ENCODE data around the gene DIPK1B. TPM values are rescaled to one million over a fixed set of nuclear protein-coding genes. Genes with fewer than 3 reads are reported as not detected.
A peak's percentile ranks its signal among the peaks of the same experiment; 100 is the strongest.

The DIPK1B gene
- polyA plus RNA-seq, 3 donors = 27.0 to 41.9 (median 38.8) TPM

DNA sequence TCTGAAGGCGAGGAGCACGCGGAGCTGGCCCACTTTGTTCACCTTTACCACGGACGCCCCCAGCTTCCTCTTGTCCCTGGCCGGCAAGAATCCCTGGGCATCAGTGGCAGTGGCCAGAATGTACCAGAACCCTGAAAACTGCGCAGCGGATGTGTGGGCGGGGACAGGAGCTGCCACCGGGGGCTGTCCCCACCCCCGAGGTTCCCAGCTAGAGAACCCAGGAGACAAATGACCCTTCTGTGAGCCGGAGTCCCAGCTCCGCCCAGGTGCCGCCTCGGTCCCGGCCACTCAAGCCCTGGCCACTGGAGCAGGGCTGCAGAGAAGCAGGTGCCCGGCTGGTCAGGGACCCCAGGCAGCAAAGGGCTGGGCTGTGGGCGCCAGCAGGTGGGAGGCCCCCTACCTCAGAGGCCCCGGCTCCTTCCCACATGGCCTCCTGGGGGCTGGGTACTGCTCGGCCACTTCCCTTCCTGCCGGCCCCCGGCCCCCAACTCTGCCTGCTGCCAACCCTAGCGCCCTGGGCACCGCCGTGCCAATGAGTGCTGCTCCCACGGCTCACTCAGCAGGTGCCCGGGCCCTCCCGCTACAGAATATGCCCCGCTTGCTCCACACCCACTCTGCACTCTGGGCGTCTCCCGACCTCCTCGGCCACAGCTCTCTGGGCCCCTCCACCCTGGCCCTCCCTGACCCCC, 29.7 kb downstream of the DIPK1B start:
- DNase-seq (ENCODE audit: extremely low read depth in 1 of 11, low read depth in 9 of 11, low spot score in 4 of 11) = no peak

DNA sequence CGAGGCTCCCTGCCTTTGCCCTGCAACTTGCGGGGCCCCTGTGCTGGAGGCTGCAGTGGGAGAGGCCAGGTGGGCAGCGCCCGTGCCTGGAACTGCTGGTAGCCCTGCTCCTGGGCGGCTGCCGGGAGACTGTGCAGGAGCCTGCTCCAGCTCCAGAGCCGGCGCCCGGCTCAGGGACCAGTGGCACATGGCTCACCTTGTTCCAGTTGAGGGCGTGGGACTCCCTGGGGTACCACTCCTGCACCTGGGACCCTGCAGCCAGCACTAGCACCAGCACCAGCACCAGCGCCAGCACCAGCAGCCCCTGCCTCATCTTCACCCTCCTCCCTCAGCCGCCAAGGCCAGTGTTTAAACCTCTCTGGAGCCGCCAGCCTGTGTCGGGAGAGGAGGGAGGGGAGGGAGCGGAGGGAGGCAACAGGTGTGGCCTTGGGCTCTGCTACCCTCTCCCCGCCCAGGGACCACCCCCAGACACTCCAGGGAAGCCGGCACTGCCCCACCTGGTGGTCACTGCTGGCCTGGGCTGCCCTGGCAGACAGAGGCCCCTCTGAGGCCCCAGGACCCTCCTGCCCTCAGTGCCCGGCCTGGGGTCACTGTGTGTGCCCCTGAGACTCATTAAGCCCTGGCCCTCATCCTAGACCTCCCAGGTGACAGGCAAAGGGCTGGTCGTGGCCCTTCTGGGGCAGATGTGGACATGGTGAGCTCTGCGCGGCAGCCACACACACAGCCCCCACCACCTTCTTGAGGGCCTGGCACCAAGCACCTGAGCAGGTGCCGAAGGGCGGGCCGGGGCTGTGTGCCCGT, 30.4 kb downstream of the DIPK1B start, which contains the start of gene LCN10:
Gene LCN10 (minus strand): TSS at position 350 of the 801 bp plus-strand sequence. CDS start 37 bp downstream, at position 313.
- DNase-seq (ENCODE audit: extremely low read depth in 1 of 11, low read depth in 9 of 11, low spot score in 4 of 11) = peak in 2 of 11 donors; percentile 62 to 68

DNA sequence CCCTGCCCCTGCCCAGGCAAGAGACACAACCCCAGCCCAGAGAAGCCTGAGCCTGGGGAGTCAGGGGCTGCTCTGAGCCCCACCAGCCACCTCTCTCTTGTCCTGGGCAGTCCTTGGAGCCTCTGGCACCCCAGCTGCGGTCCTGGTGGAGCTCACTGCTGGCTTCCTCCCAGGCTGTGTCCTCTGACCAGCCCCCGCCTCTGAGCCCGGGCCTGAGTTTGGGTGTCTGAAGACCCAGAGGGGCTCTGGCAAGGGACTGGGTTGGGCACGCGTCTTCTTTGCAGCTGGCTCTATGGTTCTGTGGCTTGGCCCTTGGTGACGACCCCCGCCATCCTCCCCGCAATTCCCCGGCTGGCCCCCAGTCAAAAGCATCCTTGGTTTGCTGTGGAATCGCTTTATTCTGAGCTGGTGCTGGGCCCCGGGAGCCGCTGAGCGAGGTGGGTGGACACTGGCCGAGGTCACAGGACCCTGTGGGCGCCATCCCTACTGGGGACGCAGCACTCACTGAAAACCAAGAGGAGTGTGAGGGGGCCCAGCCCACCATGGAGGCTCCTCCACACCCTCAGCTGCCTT, 31.4 kb downstream of the DIPK1B start:
- DNase-seq (ENCODE audit: extremely low read depth in 1 of 11, low read depth in 9 of 11, low spot score in 4 of 11) = no peak

- no peak for DNase-seq (ENCODE audit: extremely low read depth in 1 of 11, low read depth in 9 of 11, low spot score in 4 of 11)
Observed at GRCh38 chr9:136744773-136745172, 32.4 kb downstream of the DIPK1B start.

DNA sequence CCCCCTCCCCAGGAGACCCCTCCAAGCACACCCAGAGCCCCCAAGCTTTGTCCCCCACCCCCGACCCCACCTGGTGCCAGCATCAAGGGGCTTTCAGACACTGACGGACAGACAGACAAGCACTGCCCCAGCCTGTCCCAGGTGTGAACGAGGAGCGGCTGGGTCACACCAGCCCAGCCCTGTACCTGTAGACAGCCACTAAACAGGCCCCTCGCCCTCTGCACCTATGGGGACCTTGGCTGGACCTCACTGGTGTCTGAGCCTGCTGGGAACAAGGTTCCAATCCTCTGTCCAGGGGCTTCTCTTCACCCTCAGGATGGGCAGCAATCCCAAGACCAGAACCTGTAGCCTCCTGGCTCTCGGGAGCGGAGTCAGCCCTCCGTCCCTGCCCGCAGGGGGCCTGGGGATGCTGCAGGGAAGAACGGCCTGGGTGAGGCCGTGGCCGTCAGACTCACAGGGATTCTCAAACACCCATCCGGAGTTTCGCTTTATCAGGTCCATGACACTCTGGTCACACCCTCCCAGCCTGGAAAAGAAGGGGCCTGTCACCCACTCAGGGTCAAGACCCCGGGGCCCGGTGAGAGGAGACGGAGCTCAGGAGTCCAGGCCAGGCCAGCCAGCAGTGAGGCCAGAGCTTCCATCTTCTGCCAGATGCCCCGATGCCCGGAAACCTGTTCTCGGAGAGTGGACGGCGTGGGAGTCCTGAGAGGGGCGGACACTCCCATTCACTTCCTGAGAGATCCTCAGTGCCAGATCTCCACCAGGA, 33.2 kb downstream of the DIPK1B start:
- DNase-seq (ENCODE audit: extremely low read depth in 1 of 11, low read depth in 9 of 11, low spot score in 4 of 11) = no peak

DNA sequence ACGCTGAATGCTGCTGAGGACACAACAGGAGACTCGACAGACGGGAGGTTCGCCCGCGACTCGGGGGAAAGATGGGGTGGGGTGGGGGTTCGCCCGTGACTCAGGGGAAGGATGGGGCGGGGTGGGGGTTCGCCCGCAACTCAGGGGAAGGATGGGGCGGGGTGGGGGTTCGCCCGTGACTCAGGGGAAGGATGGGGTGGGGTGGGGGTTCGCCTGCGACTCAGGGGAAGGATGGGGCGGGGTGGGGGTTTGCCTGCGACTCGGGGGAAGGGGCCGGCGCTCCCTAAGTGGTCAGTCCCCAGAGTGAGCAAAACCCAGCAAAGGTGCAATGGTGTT, 33.8 kb downstream of the DIPK1B start:
- no peak for DNase-seq (ENCODE audit: extremely low read depth in 1 of 11, low read depth in 9 of 11, low spot score in 4 of 11)

- no peak for DNase-seq (ENCODE audit: extremely low read depth in 1 of 11, low read depth in 9 of 11, low spot score in 4 of 11)
Observed at GRCh38 chr9:136746621-136747020, 34.2 kb downstream of the DIPK1B start.

DNA sequence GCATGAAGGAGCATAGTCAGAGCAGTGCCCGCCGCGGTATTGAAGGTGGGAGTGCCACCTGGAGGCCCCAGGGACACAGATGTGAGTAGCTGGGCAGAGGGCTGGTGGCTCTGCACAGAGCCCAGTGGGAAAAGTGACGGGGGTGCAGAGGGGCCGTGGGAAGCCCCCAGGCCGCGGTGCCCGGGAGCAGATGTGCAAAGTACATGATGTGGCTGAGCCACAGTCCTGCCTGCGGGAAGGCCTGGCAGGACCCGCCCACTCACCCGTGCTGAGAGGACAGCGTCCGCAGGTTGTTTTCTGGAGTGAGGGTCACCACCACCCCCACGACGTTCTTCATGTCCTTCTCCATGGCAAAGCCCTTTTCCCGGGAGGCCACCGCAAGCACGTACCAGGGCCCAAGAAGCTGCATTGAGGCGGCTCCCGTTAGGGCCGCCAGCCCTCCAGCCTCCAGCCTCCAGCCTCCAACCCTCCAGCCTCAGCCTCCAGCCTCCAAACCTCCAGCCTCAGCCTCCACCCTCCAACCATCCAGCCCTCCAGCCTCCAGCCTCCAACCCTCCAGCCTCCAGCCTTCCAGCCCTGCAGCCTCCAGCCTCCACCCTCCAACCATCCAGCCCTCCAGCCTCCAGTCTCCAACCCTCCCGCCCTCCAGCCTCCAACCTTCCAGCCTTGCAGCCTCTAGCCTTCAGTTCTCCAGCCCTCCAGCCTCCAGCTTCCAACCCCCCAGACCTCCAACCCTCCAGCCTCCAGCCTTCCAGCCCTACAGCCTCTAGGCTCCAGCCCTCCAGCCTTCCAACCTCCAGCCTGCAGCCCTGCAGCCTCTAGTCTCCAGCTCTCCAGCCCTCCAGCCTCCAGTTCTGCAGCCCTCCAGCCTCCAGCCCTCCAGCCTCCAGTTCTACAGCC, 35.0 kb downstream of the DIPK1B start:
- DNase-seq (ENCODE audit: extremely low read depth in 1 of 11, low read depth in 9 of 11, low spot score in 4 of 11) = no peak

- no peak for DNase-seq (ENCODE audit: extremely low read depth in 1 of 11, low read depth in 9 of 11, low spot score in 4 of 11)
Observed at GRCh38 chr9:136748201-136748600, 35.8 kb downstream of the DIPK1B start, which contains the start of gene LCN6. Gene LCN6 (minus strand): TSS chr9:136748525. CDS start chr9:136748483, 42 bp downstream.

DNA sequence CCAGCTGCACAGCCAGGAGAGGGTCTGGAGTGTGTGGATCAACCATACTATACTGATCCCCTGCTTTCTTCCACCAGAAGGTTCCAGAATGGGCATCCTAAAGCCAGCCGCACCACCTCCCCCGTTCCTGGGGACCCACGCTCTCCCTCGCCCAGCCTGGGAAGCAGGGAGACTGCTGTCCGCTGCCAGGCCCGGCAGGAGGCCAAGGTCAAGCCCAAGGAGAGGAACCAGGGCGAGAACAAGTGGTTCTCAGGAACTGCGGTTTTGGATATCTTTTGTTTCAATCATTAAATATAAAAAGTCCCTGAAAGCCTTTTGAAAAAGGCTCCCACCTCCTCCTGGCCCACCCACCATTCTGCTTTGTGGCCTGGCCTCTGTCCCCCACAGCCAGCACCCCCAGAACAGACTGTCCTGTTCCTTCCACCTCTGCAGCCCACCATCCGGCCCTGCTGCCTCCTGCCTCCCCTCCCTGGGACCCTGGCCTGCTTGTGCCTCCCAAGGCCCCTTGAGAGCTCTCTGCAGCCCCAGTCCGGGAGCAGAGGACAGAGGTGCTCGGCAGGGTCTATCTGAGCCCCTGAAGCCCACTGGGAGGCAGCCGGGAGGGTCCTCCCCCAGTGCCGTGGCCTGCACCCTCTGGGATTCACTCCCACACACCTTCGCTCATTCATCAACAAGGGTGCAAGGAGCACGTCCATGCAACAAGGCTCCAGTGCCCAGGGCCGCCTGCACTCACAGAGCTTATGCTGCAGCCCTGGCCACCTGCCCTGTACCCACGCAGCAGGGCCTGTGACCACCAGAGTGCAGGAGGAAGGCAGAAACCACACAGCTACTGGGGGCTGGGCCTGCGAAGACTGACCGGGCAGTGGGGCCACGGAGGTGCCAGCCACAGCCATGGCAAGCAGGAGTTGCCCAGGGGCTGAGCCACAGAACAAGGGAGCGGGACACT, 36.6 kb downstream of the DIPK1B start:
- no peak for DNase-seq (ENCODE audit: extremely low read depth in 1 of 11, low read depth in 9 of 11, low spot score in 4 of 11)

GRCh38 chr9:136750526-136750925, 38.2 kb downstream of the DIPK1B start:
- DNase-seq (ENCODE audit: extremely low read depth in 1 of 11, low read depth in 9 of 11, low spot score in 4 of 11) = no peak

DNA sequence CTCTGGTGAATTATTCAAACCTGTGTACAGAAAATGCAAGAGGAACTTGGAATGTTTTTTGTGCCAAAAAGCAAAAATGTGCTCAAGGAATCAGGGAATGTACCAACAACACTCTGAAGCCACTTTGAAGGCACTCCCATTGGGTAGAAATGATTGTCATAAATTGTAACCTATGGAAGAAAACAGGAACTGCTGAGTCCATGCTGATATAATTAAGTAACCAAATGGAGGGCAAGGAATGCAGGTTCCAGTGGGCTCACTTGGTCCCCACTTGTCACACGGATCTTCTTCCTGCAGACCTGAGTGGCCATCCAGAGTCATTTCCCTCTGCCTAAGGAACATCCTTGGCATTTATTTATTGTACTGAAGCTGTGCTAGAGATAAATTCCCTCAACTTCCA, 38.9 kb downstream of the DIPK1B start:
- no peak for DNase-seq (ENCODE audit: extremely low read depth in 1 of 11, low read depth in 9 of 11, low spot score in 4 of 11)

GRCh38 chr9:136751814-136752213, 39.4 kb downstream of the DIPK1B start:
- DNase-seq (ENCODE audit: extremely low read depth in 1 of 11, low read depth in 9 of 11, low spot score in 4 of 11) = no peak

GRCh38 chr9:136753371-136754058, 41.1 kb downstream of the DIPK1B start:
- DNase-seq (ENCODE audit: extremely low read depth in 1 of 11, low read depth in 9 of 11, low spot score in 4 of 11) = no peak

DNA sequence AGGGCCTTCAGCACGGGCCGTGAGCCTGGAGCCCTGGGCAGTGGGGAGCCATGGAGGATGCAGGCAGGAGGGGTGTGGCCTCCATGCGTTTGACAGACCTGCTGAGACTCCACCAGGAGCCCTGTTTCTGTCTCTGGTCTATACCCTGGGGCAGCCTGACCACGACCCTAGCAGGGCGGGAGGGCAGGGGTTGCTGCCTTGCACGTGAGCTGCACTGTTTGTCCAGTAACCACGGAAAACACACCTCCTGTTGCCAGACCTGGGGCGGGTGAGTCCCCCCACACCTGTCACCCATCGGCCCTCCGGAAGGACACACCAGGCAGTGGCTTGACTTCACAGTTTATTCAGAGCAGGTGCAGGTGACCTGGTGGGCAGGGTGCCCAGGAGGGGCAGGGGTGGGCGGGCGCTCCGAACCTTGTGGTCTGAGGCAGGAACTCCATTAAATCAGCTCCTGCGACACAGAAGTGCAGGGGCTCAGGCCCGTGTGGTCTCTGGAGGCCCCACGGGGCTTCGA, 41.7 kb downstream of the DIPK1B start:
- DNase-seq (ENCODE audit: extremely low read depth in 1 of 11, low read depth in 9 of 11, low spot score in 4 of 11) = no peak

DNA sequence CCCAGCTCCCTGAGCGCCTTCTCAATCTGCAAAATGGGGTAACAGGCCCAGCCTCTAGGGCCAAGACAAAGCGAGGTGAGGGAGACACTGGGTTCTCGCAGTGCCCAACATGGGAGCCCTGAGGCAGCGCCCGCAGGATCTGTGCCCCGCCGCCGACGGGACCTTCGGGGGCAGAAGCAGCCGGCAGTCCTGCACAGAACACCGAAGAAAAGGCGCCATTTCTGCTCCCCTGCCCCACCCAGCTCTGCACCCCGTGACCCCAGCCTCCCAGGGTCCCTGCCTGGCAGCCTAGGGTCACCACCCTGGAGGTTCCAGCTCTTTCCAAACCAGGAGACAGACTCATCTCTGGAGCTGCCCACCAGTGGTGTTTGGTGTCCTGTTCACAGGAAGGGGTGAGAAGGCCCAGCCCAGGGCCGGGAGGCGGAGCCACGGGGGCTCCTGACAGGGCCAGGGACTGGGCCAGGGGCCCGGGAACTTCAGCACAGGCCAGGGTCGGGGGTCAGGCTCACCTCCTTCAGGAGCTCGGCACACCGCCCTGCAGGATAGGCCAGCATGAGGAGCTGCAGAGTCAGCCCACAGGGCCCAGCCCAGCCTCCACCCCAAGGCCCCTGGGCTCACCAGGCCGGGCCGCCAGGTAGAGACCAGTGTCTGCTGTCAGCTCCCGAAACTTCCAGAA, 42.4 kb downstream of the DIPK1B start:
- no peak for DNase-seq (ENCODE audit: extremely low read depth in 1 of 11, low read depth in 9 of 11, low spot score in 4 of 11)
